IMR-90 (cell line): ENCODE results near the gene CLEC16A. TPM values are rescaled to one million over a fixed set of nuclear protein-coding genes. Genes with fewer than 3 reads are reported as not detected.

Source experiments
- ATAC-seq: fragments of 200-7000 bp; cut with Tn5 transposase; 2 replicates; pipeline ENCODE4 v1.9.1; 2020; ENCODE audit warnings: low read depth, mild to moderate bottlenecking, moderate library complexity
- BruUV-seq: library from RNA; stranded (reverse); fragments of 400-500 nt; replicated peaks from 2 replicates; lab custom pipeline; 2021; lab: Mats Ljungman, UMichigan
- CTCF ChIA-PET: fragments of 300-600 bp; formaldehyde crosslinking; extraction: SDS; loops from one replicate; lab custom pipeline; 2021; ENCODE audit warnings: antibody characterized with exemption; lab: Yijun Ruan, JAX
- POLR2A ChIA-PET: fragments of 300-600 bp; sonication (Branson Sonifier 250); formaldehyde crosslinking; loops from one replicate; lab custom pipeline; 2022; ENCODE audit warnings: antibody characterized with exemption; ENCODE audit not compliant: unreplicated experiment; lab: Charles Lee
- DNase-seq: peaks from one replicate; pipeline ENCODE4 v3.0.0; 2013
- H2AFZ ChIP-seq: replicated peaks from 2 replicates; pipeline ENCODE3; 2013; ENCODE audit warnings: low read length, mild to moderate bottlenecking; ENCODE audit not compliant: poor library complexity
- H2AK5ac ChIP-seq: 2 replicates; pipeline ENCODE4 v1.6.1; 2013; ENCODE audit warnings: low read depth, low read length, inconsistent platforms
- H2AK9ac ChIP-seq: replicated peaks from 2 replicates; pipeline ENCODE3; 2013; ENCODE audit warnings: mild to moderate bottlenecking, low read depth, low read length, moderate library complexity; ENCODE audit not compliant: poor library complexity
- H2BK120ac ChIP-seq: 2 replicates; pipeline ENCODE4 v1.6.1; 2013; ENCODE audit warnings: low read depth, low read length, inconsistent platforms
- H2BK15ac ChIP-seq: 3 replicates; pipeline ENCODE4 v1.6.1; 2013; ENCODE audit warnings: low read depth, low read length, inconsistent platforms
- H2BK20ac ChIP-seq: 2 replicates; pipeline ENCODE4 v1.6.1; 2013; ENCODE audit warnings: low read depth, mild to moderate bottlenecking, inconsistent platforms, low read length, moderate library complexity
- H2BK5ac ChIP-seq: 2 replicates; pipeline ENCODE4 v1.6.1; 2013; ENCODE audit warnings: mild to moderate bottlenecking, low read depth, low read length, inconsistent platforms; ENCODE audit not compliant: poor library complexity, severe bottlenecking
- H3K14ac ChIP-seq: replicated peaks from 2 replicates; pipeline ENCODE4 v1.6.1; 2013; ENCODE audit warnings: low read depth, low read length, inconsistent platforms
- H3K18ac ChIP-seq: 2 replicates; pipeline ENCODE4 v1.6.1; 2013; ENCODE audit warnings: low read depth, low read length, control low read depth
- H3K23ac ChIP-seq: 2 replicates; pipeline ENCODE4 v1.6.1; 2013; ENCODE audit warnings: low read depth, low read length, inconsistent platforms
- H3K27ac ChIP-seq: 2 replicates; pipeline ENCODE4 v1.5.1; 2013; ENCODE audit warnings: mild to moderate bottlenecking, control low read depth, low read length; ENCODE audit not compliant: insufficient read depth
- H3K27me3 ChIP-seq: 2 replicates; pipeline ENCODE4 v1.6.1; 2013; ENCODE audit warnings: low read length; ENCODE audit not compliant: control insufficient read depth, insufficient read depth
- H3K36me3 ChIP-seq: 2 replicates; pipeline ENCODE4 v1.6.1; 2013; ENCODE audit warnings: low read length, mixed read lengths; ENCODE audit not compliant: control insufficient read depth, insufficient read depth
- H3K4ac ChIP-seq: 2 replicates; pipeline ENCODE4 v1.6.1; 2013; ENCODE audit warnings: low read depth, low read length, inconsistent platforms
- H3K4me1 ChIP-seq: 2 replicates; pipeline ENCODE4 v1.6.1; 2013; ENCODE audit warnings: low read length, mixed read lengths; ENCODE audit not compliant: control insufficient read depth, insufficient read depth
- H3K4me2 ChIP-seq: 2 replicates; pipeline ENCODE4 v1.6.1; 2013; ENCODE audit warnings: low read depth, mild to moderate bottlenecking, control low read depth, low read length, moderate library complexity
- H3K4me3 ChIP-seq: 2 replicates; pipeline ENCODE4 v1.5.1; 2013; ENCODE audit warnings: low read depth, mild to moderate bottlenecking, control low read depth, low read length, moderate library complexity; ENCODE audit not compliant: insufficient read depth
- H3K56ac ChIP-seq: 2 replicates; pipeline ENCODE4 v1.6.1; 2013; ENCODE audit warnings: low read length, inconsistent platforms; ENCODE audit not compliant: insufficient read depth; ENCODE audit errors: extremely low read depth
- H3K79me1 ChIP-seq, 2 experiments: 2 replicates each; pipeline ENCODE4 v1.6.1; 2013; ENCODE audit warnings: low read length in 2 of 2, inconsistent platforms in 1 of 2, low read depth in 1 of 2
- H3K9ac ChIP-seq: 2 replicates; pipeline ENCODE4 v1.6.1; 2013; ENCODE audit warnings: low read depth, low read length, control low read depth
- H3K9me1 ChIP-seq: 2 replicates; pipeline ENCODE4 v1.6.1; 2013; ENCODE audit warnings: low read length, inconsistent platforms; ENCODE audit not compliant: insufficient read depth
- H3K9me3 ChIP-seq: 2 replicates; pipeline ENCODE4 v1.6.1; 2013; ENCODE audit warnings: low read length; ENCODE audit not compliant: control insufficient read depth, insufficient read depth
- H4K20me1 ChIP-seq: 2 replicates; pipeline ENCODE4 v1.6.1; 2013; ENCODE audit warnings: low read length, inconsistent platforms; ENCODE audit not compliant: insufficient read depth
- H4K5ac ChIP-seq: 2 replicates; pipeline ENCODE4 v1.6.1; 2013; ENCODE audit warnings: mild to moderate bottlenecking, low read depth, low read length, control low read depth
- H4K8ac ChIP-seq, 2 experiments: 2 replicates each; pipeline ENCODE4 v1.6.1; 2013; ENCODE audit warnings: low read depth in 2 of 2, low read length in 2 of 2, control low read depth in 1 of 2, inconsistent platforms in 1 of 2
- H4K91ac ChIP-seq: 2 replicates; pipeline ENCODE4 v1.6.1; 2013; ENCODE audit warnings: low read depth, low read length, inconsistent platforms; ENCODE audit not compliant: insufficient read depth
- ELK1 ChIP-seq: fragments of 150-350 bp; IDR thresholded peaks from 2 replicates; pipeline ENCODE4 v1.6.1; 2016; ENCODE audit warnings: low read depth, mild to moderate bottlenecking, low read length, moderate library complexity, borderline replicate concordance
- FOS ChIP-seq: fragments of 150-350 bp; IDR thresholded peaks from 2 replicates; pipeline ENCODE4 v1.6.1; 2016; ENCODE audit warnings: low read depth, low read length
- MAFK ChIP-seq: IDR thresholded peaks from 2 replicates; pipeline ENCODE4 v1.6.1; 2012; ENCODE audit warnings: low read depth, low read length, improper control_type of control experiment
- RCOR1 ChIP-seq: IDR thresholded peaks from 2 replicates; pipeline ENCODE4 v1.6.1; 2012; ENCODE audit warnings: mild to moderate bottlenecking, low read length, improper control_type of control experiment; ENCODE audit not compliant: insufficient replicate concordance
- WGBS, 2 experiments: methylation state at CpG; one replicate each; pipeline versions ENCODE4 v1.1.5 to v1.1.7; 2013; ENCODE audit warnings: missing lambda C conversion rate in 2 of 2; ENCODE audit not compliant: insufficient read length in 1 of 2; ENCODE audit errors: extremely low coverage in 2 of 2; 5-methylcytosine and 5-hydroxymethylcytosine counted together
- dilution Hi-C: fragments of 300-500 bp; cut with HindIII; formaldehyde crosslinking; loops from one replicate; pipeline ENCODE4 v1.14.3; 2018; ENCODE audit warnings: low sequenced_read_pairs; ENCODE audit not compliant: unreplicated experiment
- in situ Hi-C: fragments of 300-500 bp; cut with MboI; formaldehyde crosslinking; loops from 3 replicates; pipeline ENCODE4 v1.14.3; 2019; ENCODE audit warnings: low sequenced_read_pairs, inconsistent platforms, mixed read lengths
- intact Hi-C: fragments of 100-400 bp; cut with micrococcal nuclease; formaldehyde crosslinking; loops from 2 replicates; pipeline ENCODE4 v1.10.0; 2022
- polyA plus RNA-seq, 3 experiments: library from polyadenylated mRNA; depleted of rRNA; stranded (reverse); fragments of >200 nt; gene quantifications; 2 replicates each; pipeline ENCODE4 v1.2.3, GENCODE V29; 2012; ENCODE audit warnings: low replicate concordance in 1 of 3
- total RNA-seq: library from RNA; depleted of rRNA; stranded (reverse); fragments of >200 nt; gene quantifications from 2 replicates; pipeline ENCODE4 v1.2.3, GENCODE V29; 2012
- TF ChIP-seq, protein P1 (sequence below): conservative IDR thresholded peaks from 2 replicates; pipeline ENCODE4 v1.5.1; 2012; ENCODE audit warnings: mild to moderate bottlenecking, low read depth, low read length, improper control_type of control experiment

Gene CLEC16A
- total and polyA plus RNA-seq, 2 of the 4 experiments (the other 2 are of a cell fraction), result 15.9 to 16.5 TPM

DNA sequence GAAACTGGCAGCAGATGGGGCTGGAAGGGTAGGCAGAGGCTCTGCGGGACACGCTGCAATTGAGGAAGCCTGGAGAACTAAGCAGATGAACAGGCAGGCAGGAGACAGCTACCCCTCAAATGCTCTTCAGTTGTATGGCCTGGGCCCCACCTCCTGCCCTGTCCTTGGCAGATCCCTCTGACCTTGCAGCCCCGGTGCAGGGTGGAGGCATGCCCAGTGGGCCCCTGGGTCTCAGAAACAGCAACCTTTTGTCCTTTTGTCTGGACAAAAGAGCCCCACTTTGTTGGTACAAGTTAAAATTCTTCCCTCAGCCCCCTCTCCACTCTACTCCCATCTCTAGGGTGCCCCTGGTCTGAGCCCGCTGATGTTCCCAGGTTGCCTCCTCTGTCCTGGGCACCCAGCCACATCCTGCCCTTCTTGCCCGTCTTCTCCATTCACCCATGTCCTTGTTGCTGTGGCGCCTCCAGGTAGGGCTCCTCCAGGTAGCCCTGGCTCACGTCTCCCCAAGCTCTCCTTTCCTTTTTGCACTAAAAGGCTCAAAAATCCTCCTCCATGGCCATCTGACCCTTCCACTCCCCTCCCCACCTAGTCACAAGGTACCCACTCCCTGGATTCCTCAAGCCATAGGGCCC, 136.8 kb downstream of the CLEC16A start:
- H3K79me1 ChIP-seq, result peaks cover 0 to 57% of the 10 kb centered on the region in 2 experiments
- H4K20me1 ChIP-seq, result peaks cover 5% of the 10 kb centered on the region; the same call in 1 of the 2 replicates
- H3K9me1 ChIP-seq, result peaks cover 55% of the 10 kb centered on the region
- no peak overlapping the region for H2AFZ ChIP-seq
- no peaks in the 10 kb centered on the region for H3K36me3 ChIP-seq
- peak overlapping the region; percentile 82 for H4K5ac ChIP-seq
- H4K91ac ChIP-seq, result peak overlapping the region; percentile 99
- H2BK120ac ChIP-seq, result peak overlapping the region; percentile 97
- DNase-seq (no peak), ATAC-seq (no peak)
- H3K4ac ChIP-seq, result peak overlapping the region; percentile 98
- no peak for TF ChIP-seq FOS
- TF ChIP-seq MAFK, result no peak
- TF ChIP-seq, protein P1, sequence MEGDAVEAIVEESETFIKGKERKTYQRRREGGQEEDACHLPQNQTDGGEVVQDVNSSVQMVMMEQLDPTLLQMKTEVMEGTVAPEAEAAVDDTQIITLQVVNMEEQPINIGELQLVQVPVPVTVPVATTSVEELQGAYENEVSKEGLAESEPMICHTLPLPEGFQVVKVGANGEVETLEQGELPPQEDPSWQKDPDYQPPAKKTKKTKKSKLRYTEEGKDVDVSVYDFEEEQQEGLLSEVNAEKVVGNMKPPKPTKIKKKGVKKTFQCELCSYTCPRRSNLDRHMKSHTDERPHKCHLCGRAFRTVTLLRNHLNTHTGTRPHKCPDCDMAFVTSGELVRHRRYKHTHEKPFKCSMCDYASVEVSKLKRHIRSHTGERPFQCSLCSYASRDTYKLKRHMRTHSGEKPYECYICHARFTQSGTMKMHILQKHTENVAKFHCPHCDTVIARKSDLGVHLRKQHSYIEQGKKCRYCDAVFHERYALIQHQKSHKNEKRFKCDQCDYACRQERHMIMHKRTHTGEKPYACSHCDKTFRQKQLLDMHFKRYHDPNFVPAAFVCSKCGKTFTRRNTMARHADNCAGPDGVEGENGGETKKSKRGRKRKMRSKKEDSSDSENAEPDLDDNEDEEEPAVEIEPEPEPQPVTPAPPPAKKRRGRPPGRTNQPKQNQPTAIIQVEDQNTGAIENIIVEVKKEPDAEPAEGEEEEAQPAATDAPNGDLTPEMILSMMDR, result no peak
- TF ChIP-seq ELK1, result no peak
- TF ChIP-seq RCOR1, result no peak
- peak overlapping the region; percentile 100 for H2AK5ac ChIP-seq
- H3K27ac ChIP-seq, result peak overlapping the region; percentile 99
- CTCF ChIA-PET, result no interaction called here
- peaks cover 58% of the 10 kb centered on the region for H3K4me1 ChIP-seq
- H3K18ac ChIP-seq, result peak overlapping the region; percentile 71
- no peak overlapping the region for H3K4me3 ChIP-seq
- H3K27me3 ChIP-seq, result no peaks in the 10 kb centered on the region
- H3K14ac ChIP-seq, result peak overlapping the region; percentile 94
- H2AK9ac ChIP-seq, result peak overlapping the region; percentile 60
- no peak overlapping the region; the same call in 1 of the 2 replicates for H3K56ac ChIP-seq
- H3K23ac ChIP-seq, result peak overlapping the region; percentile 88; the same call in 1 of the 2 replicates
- H2BK15ac ChIP-seq, result peak overlapping the region; percentile 99; the same call in 2 of the 3 replicates
- intact Hi-C loops, result no loop called here
- no peaks in the 10 kb centered on the region for H3K9me3 ChIP-seq
- POLR2A ChIA-PET, result no interaction called here
- peak overlapping the region; percentile 81; the same call in 1 of the 2 replicates for H3K9ac ChIP-seq
- no TSS peak for BruUV-seq
- peak overlapping the region; percentile 84 to 97 for H4K8ac ChIP-seq
- H2BK5ac ChIP-seq, result peak overlapping the region; percentile 99
- dilution Hi-C loops, result no loop called here
- in situ Hi-C loops, result no loop called here
- H3K4me2 ChIP-seq, result no peak overlapping the region
- 97% methylated on average over 5 of the region's 7 CpGs; no CpG with 5 or more reads in 1 of the 2 experiments for WGBS, 2 experiments
- H2BK20ac ChIP-seq, result peak overlapping the region; percentile 94
